Suprapubic skin (tissue), 3 donors: ENCODE measurements around the gene CACNA2D3.

Experiments used
- EP300 ChIP-seq: sonication (generic); formaldehyde crosslinking; IDR thresholded peaks from one replicate; pipeline ENCODE4 v1.6.1; 2017; ENCODE audit warnings: antibody characterized with exemption
- TF ChIP-seq, protein P1 (sequence below), 2 donors: fragments of 200-600 bp in 1 of 2; fragments of 450-650 bp in 1 of 2; sonication (generic) in 1 of 2; IDR thresholded peaks; one replicate each; pipeline ENCODE4 v1.5.1; 2016 to 2019; ENCODE audit warnings: antibody characterized with exemption in 2 of 2, mild to moderate bottlenecking in 1 of 2, moderate library complexity in 1 of 2

DNA sequence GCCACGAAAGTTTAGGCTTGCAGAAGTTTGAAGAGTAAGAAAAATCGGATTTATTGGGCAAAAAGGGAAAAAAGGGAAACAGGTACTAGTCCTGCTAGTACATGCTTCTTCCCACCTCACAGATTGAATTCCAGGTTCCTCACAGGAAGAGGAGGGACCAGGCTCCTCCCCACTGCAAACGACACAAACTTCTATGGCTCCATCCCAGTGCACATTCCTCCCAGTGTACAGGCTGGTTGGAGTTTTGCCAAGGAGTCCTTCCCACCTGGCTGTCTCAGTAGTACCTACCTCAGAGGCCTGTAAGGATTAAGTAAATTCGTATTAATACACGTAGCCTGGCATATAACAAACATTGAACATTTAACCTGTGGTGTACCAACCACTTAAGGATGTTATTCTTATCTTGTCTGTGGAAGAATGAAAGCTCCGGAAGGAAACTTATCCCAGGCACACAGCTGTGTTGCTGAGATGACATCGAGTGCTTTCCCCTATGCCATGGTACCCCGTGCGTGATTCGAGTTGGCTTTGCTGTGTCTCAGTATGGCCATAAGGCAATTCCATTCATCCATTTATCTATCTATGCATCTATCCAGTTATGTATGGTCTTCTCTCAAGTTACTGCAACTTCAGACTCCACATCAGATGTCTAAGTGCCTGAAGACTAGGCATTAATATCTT lies 511.2 kb downstream of the CACNA2D3 start:
- TF ChIP-seq, protein P1, sequence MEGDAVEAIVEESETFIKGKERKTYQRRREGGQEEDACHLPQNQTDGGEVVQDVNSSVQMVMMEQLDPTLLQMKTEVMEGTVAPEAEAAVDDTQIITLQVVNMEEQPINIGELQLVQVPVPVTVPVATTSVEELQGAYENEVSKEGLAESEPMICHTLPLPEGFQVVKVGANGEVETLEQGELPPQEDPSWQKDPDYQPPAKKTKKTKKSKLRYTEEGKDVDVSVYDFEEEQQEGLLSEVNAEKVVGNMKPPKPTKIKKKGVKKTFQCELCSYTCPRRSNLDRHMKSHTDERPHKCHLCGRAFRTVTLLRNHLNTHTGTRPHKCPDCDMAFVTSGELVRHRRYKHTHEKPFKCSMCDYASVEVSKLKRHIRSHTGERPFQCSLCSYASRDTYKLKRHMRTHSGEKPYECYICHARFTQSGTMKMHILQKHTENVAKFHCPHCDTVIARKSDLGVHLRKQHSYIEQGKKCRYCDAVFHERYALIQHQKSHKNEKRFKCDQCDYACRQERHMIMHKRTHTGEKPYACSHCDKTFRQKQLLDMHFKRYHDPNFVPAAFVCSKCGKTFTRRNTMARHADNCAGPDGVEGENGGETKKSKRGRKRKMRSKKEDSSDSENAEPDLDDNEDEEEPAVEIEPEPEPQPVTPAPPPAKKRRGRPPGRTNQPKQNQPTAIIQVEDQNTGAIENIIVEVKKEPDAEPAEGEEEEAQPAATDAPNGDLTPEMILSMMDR (IDR thresholded peaks at IDR 0.05) = no peak
- TF ChIP-seq EP300 = no peak
